OCI-LY3 (cell line): ENCODE measurements around the gene TMEM135.

Experiments
- CTCF ChIP-seq: fragments of 200-600, 300-600 bp; sonication (generic); IDR thresholded peaks from 2 replicates; pipeline ENCODE4 v1.5.1; 2014; ENCODE audit warnings: antibody characterized with exemption, low read length, low read depth
- EZH2phosphoT487 ChIP-seq: fragments of 200-600 bp; shearing (Covaris generic); IDR thresholded peaks from 2 replicates; pipeline ENCODE4 v1.6.1; 2018; ENCODE audit warnings: antibody characterized with exemption, mixed run types, low read depth

- TF ChIP-seq CTCF (no peak), EZH2phosphoT487 (no peak)
Observed at GRCh38 chr11:87013912-87014825, 23.6 kb upstream of the TMEM135 start.
